H1 (cell line): ENCODE results near the gene CDC42EP4. TPM values are rescaled to one million over a fixed set of nuclear protein-coding genes. Genes with fewer than 3 reads are reported as not detected.
A peak's percentile ranks its signal among the peaks of the same experiment; 100 is the strongest.

Experiments used
- CTCF ChIA-PET: fragments of 300-600 bp; sonication (Branson Sonifier 250); formaldehyde crosslinking; loops from one replicate; lab custom pipeline; 2021; ENCODE audit not compliant: partially characterized antibody; lab: Charles Lee
- POLR2A ChIA-PET: fragments of 300-600 bp; sonication (Branson Sonifier 250); formaldehyde crosslinking; loops from one replicate; lab custom pipeline; 2021; ENCODE audit warnings: inconsistent platforms; ENCODE audit not compliant: partially characterized antibody; lab: Charles Lee
- DNase-seq, 2 experiments: peaks; one replicate each; pipeline versions ENCODE4 v3.0.0 to v3.0.0-alpha.2; 2010 to 2022; ENCODE audit warnings: low spot score in 2 of 2, low read depth in 1 of 2, mixed read lengths in 1 of 2
- FAIRE-seq: peaks from 2 replicates; lab custom pipeline; 2011; peaks lifted over from hg19 to GRCh38; lab: Jason Lieb, UNC
- H2AFZ ChIP-seq: 2 replicates; pipeline ENCODE4 v1.8.1; 2012; ENCODE audit warnings: low read length, inconsistent platforms
- H2AK5ac ChIP-seq: 2 replicates; pipeline ENCODE4 v1.6.1; 2013; ENCODE audit warnings: low read depth, low read length
- H2BK120ac ChIP-seq: replicated peaks from 2 replicates; pipeline ENCODE3; 2013; ENCODE audit warnings: low read depth, low read length, inconsistent platforms
- H2BK12ac ChIP-seq: 2 replicates; pipeline ENCODE4 v1.6.1; 2013; ENCODE audit warnings: low read depth, low read length
- H2BK15ac ChIP-seq: 2 replicates; pipeline ENCODE4 v1.6.1; 2013; ENCODE audit warnings: low read length
- H2BK20ac ChIP-seq: 2 replicates; pipeline ENCODE4 v1.6.1; 2013; ENCODE audit warnings: low read length
- H2BK5ac ChIP-seq: 2 replicates; pipeline ENCODE4 v1.6.1; 2013; ENCODE audit warnings: low read depth, low read length
- H3K14ac ChIP-seq: 2 replicates; pipeline ENCODE4 v1.6.1; 2013; ENCODE audit warnings: inconsistent platforms; ENCODE audit not compliant: insufficient read length
- H3K18ac ChIP-seq: 2 replicates; pipeline ENCODE4 v1.6.1; 2013; ENCODE audit warnings: low read length; ENCODE audit errors: extremely low read depth
- H3K23ac ChIP-seq: 2 replicates; pipeline ENCODE4 v1.6.1; 2013; ENCODE audit warnings: inconsistent platforms; ENCODE audit not compliant: insufficient read length
- H3K23me2 ChIP-seq: 2 replicates; pipeline ENCODE4 v1.6.1; 2013; ENCODE audit warnings: low read depth, low read length
- H3K27ac ChIP-seq: 2 replicates; pipeline ENCODE4 v1.6.1; 2011; ENCODE audit warnings: low read depth, low read length, inconsistent platforms
- H3K27me3 ChIP-seq, 4 experiments: replicated peaks in 1 of 4; 1 replicate in 1 of 4; 2 replicates in 3 of 4; pipeline versions ENCODE4 v1.6.1 to v1.8.1; 2011 to 2013; ENCODE audit warnings: low read length in 3 of 4, mild to moderate bottlenecking in 3 of 4, inconsistent platforms in 2 of 4, mixed read lengths in 2 of 4, moderate library complexity in 1 of 4; ENCODE audit not compliant: control insufficient read depth in 3 of 4, insufficient read depth in 3 of 4; ENCODE audit errors: extremely low read depth in 1 of 4
- H3K36me3 ChIP-seq, 4 experiments: 2 replicates each; pipeline versions ENCODE4 v1.6.1 to v1.8.1; 2011 to 2013; ENCODE audit warnings: mild to moderate bottlenecking in 4 of 4, low read length in 3 of 4, moderate library complexity in 2 of 4, control low read depth in 1 of 4, inconsistent platforms in 1 of 4; ENCODE audit not compliant: insufficient read depth in 4 of 4, control insufficient read depth in 2 of 4
- H3K4ac ChIP-seq: replicated peaks from 2 replicates; pipeline ENCODE3; 2013; ENCODE audit warnings: low read length, low read depth, mixed read lengths, inconsistent platforms; ENCODE audit not compliant: insufficient read length
- H3K4me1 ChIP-seq, 4 experiments: replicated peaks in 1 of 4; 1 replicate in 1 of 4; 2 replicates in 3 of 4; pipeline versions ENCODE4 v1.6.1 to v1.8.1; 2011 to 2013; ENCODE audit warnings: low read length in 3 of 4, inconsistent platforms in 2 of 4, mixed read lengths in 1 of 4; ENCODE audit not compliant: insufficient read depth in 4 of 4, control insufficient read depth in 3 of 4
- H3K4me2 ChIP-seq, 2 experiments: 2 replicates each; pipeline versions ENCODE4 v1.6.1 to v1.8.1; 2011 to 2013; ENCODE audit warnings: low read depth in 2 of 2, low read length in 2 of 2, control low read depth in 1 of 2, inconsistent platforms in 1 of 2, mild to moderate bottlenecking in 1 of 2; ENCODE audit not compliant: insufficient read depth in 1 of 2
- H3K4me3 ChIP-seq, 4 experiments: fragments of 200-600, 300-600 bp in 1 of 4; sonication (generic), shearing (Covaris generic), sonication (Bioruptor Twin) in 1 of 4; 2 replicates each; pipeline versions ENCODE4 v1.5.1 to v1.8.1; 2011 to 2016; ENCODE audit warnings: low read length in 4 of 4, low read depth in 3 of 4, control low read depth in 2 of 4, inconsistent platforms in 2 of 4, mild to moderate bottlenecking in 2 of 4, mixed read lengths in 1 of 4, moderate library complexity in 1 of 4; ENCODE audit not compliant: insufficient read depth in 2 of 4; ENCODE audit errors: extremely low read depth in 1 of 4
- H3K56ac ChIP-seq: replicated peaks from 2 replicates; pipeline ENCODE3; 2013; ENCODE audit warnings: low read depth, mild to moderate bottlenecking, mixed read lengths, low read length, inconsistent platforms; ENCODE audit not compliant: insufficient read length
- H3K79me1 ChIP-seq: 2 replicates; pipeline ENCODE4 v1.6.1; 2013; ENCODE audit warnings: low read depth, low read length, control low read depth
- H3K79me2 ChIP-seq, 2 experiments: 2 replicates each; pipeline versions ENCODE4 v1.6.1 to v1.8.1; 2012 to 2013; ENCODE audit warnings: low read length in 2 of 2, mild to moderate bottlenecking in 2 of 2, inconsistent platforms in 1 of 2; ENCODE audit not compliant: insufficient read depth in 2 of 2, control insufficient read depth in 1 of 2
- H3K9ac ChIP-seq, 4 experiments: replicated peaks in 1 of 4; 1 replicate in 1 of 4; 2 replicates in 3 of 4; pipeline versions ENCODE4 v1.6.1 to v1.8.1; 2011 to 2013; ENCODE audit warnings: low read depth in 3 of 4, low read length in 3 of 4, control low read depth in 2 of 4, mild to moderate bottlenecking in 2 of 4, moderate library complexity in 2 of 4, inconsistent platforms in 1 of 4; ENCODE audit errors: extremely low read depth in 1 of 4
- H3K9me3 ChIP-seq, 2 experiments: 2 replicates each; pipeline versions ENCODE4 v1.6.1 to v1.8.1; 2012 to 2013; ENCODE audit warnings: mild to moderate bottlenecking in 2 of 2, moderate library complexity in 2 of 2, control low read depth in 1 of 2, inconsistent platforms in 1 of 2, low read depth in 1 of 2, low read length in 1 of 2, mixed read lengths in 1 of 2; ENCODE audit not compliant: insufficient read depth in 2 of 2
- H4K20me1 ChIP-seq, 2 experiments: replicated peaks in 1 of 2; 2 replicates each; pipeline versions ENCODE3 to v1.8.1; 2011 to 2013; ENCODE audit warnings: inconsistent platforms in 2 of 2, low read length in 2 of 2, mild to moderate bottlenecking in 1 of 2; ENCODE audit not compliant: insufficient read depth in 2 of 2, control insufficient read depth in 1 of 2
- H4K5ac ChIP-seq: 2 replicates; pipeline ENCODE4 v1.6.1; 2013; ENCODE audit warnings: low read length, low read depth, mixed read lengths, inconsistent platforms; ENCODE audit not compliant: insufficient read length
- H4K8ac ChIP-seq: 2 replicates; pipeline ENCODE4 v1.8.0; 2013; ENCODE audit warnings: mild to moderate bottlenecking, moderate library complexity, low read length, inconsistent platforms; ENCODE audit not compliant: insufficient read depth; ENCODE audit errors: extremely low read depth
- H4K91ac ChIP-seq: replicated peaks from 2 replicates; pipeline ENCODE3; 2013; ENCODE audit warnings: low read length, mixed read lengths, inconsistent platforms; ENCODE audit not compliant: insufficient read length
- BACH1 ChIP-seq: IDR thresholded peaks from 2 replicates; pipeline ENCODE4 v1.6.1; 2012; ENCODE audit warnings: low read length, improper control_type of control experiment
- CREB1 ChIP-seq: IDR thresholded peaks from 2 replicates; pipeline ENCODE4 v1.6.1; 2012; ENCODE audit warnings: inconsistent platforms
- CTBP2 ChIP-seq: IDR thresholded peaks from 2 replicates; pipeline ENCODE4 v1.7.0; 2011; ENCODE audit warnings: borderline replicate concordance, mild to moderate bottlenecking, moderate library complexity, mixed read lengths, low read length; ENCODE audit not compliant: insufficient read depth, insufficient read length
- E2F6 ChIP-seq: IDR thresholded peaks from 2 replicates; pipeline ENCODE4 v1.6.1; 2012; ENCODE audit warnings: inconsistent platforms
- HDAC2 ChIP-seq, 2 experiments: fragments of 300-600 bp in 1 of 2; sonication (generic) in 1 of 2; IDR thresholded peaks; 2 replicates each; pipeline ENCODE4 v1.6.1; 2011 to 2012; ENCODE audit warnings: low read depth in 2 of 2, low read length in 2 of 2, mild to moderate bottlenecking in 2 of 2, moderate library complexity in 2 of 2, borderline replicate concordance in 1 of 2, inconsistent platforms in 1 of 2
- KDM1A ChIP-seq: fragments of 200-600, 300-600 bp; sonication (generic); IDR thresholded peaks from 2 replicates; pipeline ENCODE4 v1.7.1; 2016; ENCODE audit warnings: mild to moderate bottlenecking, low read length, borderline replicate concordance
- NANOG ChIP-seq: IDR thresholded peaks from 2 replicates; pipeline ENCODE4 v1.6.1; 2011; ENCODE audit warnings: low read length, low read depth, mild to moderate bottlenecking, inconsistent platforms; ENCODE audit not compliant: insufficient read depth, poor library complexity, severe bottlenecking
- NRF1 ChIP-seq: IDR thresholded peaks from 2 replicates; pipeline ENCODE4 v1.6.1; 2011; ENCODE audit warnings: mild to moderate bottlenecking, low read depth, low read length, improper control_type of control experiment
- PHF8 ChIP-seq: fragments of 200-600 bp; sonication (generic); conservative IDR thresholded peaks from 2 replicates; pipeline ENCODE4 v1.7.1; 2012; ENCODE audit warnings: low read depth, mild to moderate bottlenecking, inconsistent platforms, low read length, moderate library complexity
- SIRT6 ChIP-seq: IDR thresholded peaks from one replicate; pipeline ENCODE4 v1.7.1; 2012; ENCODE audit warnings: low read length, inconsistent platforms
- SIX5 ChIP-seq: IDR thresholded peaks from 2 replicates; pipeline ENCODE4 v1.6.1; 2011; ENCODE audit warnings: mild to moderate bottlenecking, low read depth, low read length
- SP2 ChIP-seq: IDR thresholded peaks from 2 replicates; pipeline ENCODE4 v1.6.1; 2012; ENCODE audit warnings: mild to moderate bottlenecking, low read length, inconsistent platforms
- SP4 ChIP-seq: IDR thresholded peaks from 2 replicates; pipeline ENCODE4 v1.6.1; 2012; ENCODE audit warnings: low read length, inconsistent platforms
- TCF12 ChIP-seq: IDR thresholded peaks from 2 replicates; pipeline ENCODE4 v1.6.1; 2011; ENCODE audit warnings: low read depth, mild to moderate bottlenecking, low read length
- WGBS, 2 experiments: shearing (Covaris generic) in 1 of 2; methylation state at CpG; one replicate each; pipeline versions ENCODE4 v1.1.6 to v1.1.7; 2013 to 2015; ENCODE audit warnings: low lambda C conversion rate in 2 of 2, mixed read lengths in 2 of 2, inconsistent platforms in 1 of 2, low coverage in 1 of 2, missing lambda C conversion rate in 1 of 2; ENCODE audit not compliant: insufficient replicate concordance in 2 of 2, insufficient coverage in 1 of 2, insufficient read length in 1 of 2; ENCODE audit errors: extremely low coverage in 1 of 2, missing lambda C conversion rate in 1 of 2; 5-methylcytosine and 5-hydroxymethylcytosine counted together
- polyA plus RNA-seq, 7 experiments: library from polyadenylated mRNA; depleted of rRNA in 3 of 7; stranded (reverse) in 5 of 7; unstranded in 2 of 7; fragments of >200 nt in 5 of 7; fragments of 200-250 nt in 2 of 7; gene quantifications; 1 replicate in 5 of 7; 2 replicates in 1 of 7; 4 replicates in 1 of 7; pipeline versions ENCODE4 v1.2.1 to v1.2.3, GENCODE V29; 2011 to 2013; ENCODE audit warnings: missing spikeins in 2 of 7, mixed read lengths in 2 of 7
- total RNA-seq: library from RNA; stranded (reverse); fragmentation: NEBNext Ultra II Directional; extraction: Animal tissue kit (Norgen Biotek cat#: 25700); gene quantifications from 2 replicates; pipeline ENCODE4 v1.2.1, GENCODE V29; 2021

The CDC42EP4 gene
- total and polyA plus RNA-seq, 2 of the 8 experiments (the other 6 are each of a cell fraction or from before 2014, with no cell fraction given), result 8.8 to 12.6 TPM

DNA sequence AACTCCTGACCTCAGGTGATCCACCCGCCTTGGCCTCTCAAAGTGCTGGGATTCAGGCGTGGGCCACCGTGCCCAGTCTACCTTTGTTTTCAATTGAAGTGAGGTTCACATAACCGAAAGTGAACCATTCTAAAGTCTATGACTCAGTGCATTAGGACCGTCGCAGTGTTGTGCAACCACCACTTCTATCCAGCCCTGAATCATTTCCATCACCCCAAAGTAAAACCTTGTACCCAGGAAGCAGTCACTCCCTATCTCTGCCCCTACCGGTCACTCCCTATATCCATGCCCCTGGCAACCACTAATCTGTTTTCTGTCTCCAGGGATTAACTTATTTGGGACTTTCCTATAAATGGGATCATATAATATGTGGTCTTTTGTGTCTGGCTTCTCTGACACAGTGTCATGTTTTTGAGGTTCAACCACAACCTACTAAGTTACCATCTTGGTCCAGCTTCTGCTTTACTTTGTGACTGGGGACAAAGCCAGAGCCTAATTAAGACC, 28.3 kb upstream of the CDC42EP4 start:
- no peak overlapping the region for H3K14ac ChIP-seq
- FAIRE-seq (no peak), DNase-seq (no peak)
- no peak overlapping the region for H2BK15ac ChIP-seq
- H3K4me1 ChIP-seq, result peaks cover 10 to 35% (median 27%) of the 10 kb centered on the region in 4 experiments
- no peak overlapping the region for H3K56ac ChIP-seq
- no peak overlapping the region for H2BK120ac ChIP-seq
- no peak overlapping the region for H3K9ac ChIP-seq
- H4K91ac ChIP-seq, result peak overlapping the region; percentile 70
- no peaks in the 10 kb centered on the region for H3K79me1 ChIP-seq
- CTCF ChIA-PET, result interaction anchor here (0.6 to 1.4 kb wide), 8 partner anchors 8 to 781 kb away, joined by 3 to 7 read pairs (median 3); no protein-coding TSS in a partner anchor
- H3K4ac ChIP-seq, result no peak overlapping the region
- no peak overlapping the region for H3K4me2 ChIP-seq
- no peak overlapping the region for H2BK5ac ChIP-seq
- H3K23me2 ChIP-seq, result no peaks in the 10 kb centered on the region; the same call in 1 of the 2 replicates
- no peak overlapping the region for H4K5ac ChIP-seq
- H3K36me3 ChIP-seq, result no peaks in the 10 kb centered on the region; a peak in 1 of 8 replicates
- no peak overlapping the region for H2AFZ ChIP-seq
- H4K20me1 ChIP-seq, result no peaks in the 10 kb centered on the region
- WGBS, 2 experiments, result 94% methylated on average over 7 of the region's 7 CpGs; no CpG with 5 or more reads in 1 of the 2 experiments
- no peak overlapping the region for H2BK12ac ChIP-seq
- H3K9me3 ChIP-seq, result no peaks in the 10 kb centered on the region
- H3K27ac ChIP-seq, result no peak overlapping the region
- no peak overlapping the region for H2AK5ac ChIP-seq
- H4K8ac ChIP-seq, result no peak overlapping the region
- no peak overlapping the region for H2BK20ac ChIP-seq
- H3K27me3 ChIP-seq, result no peaks in the 10 kb centered on the region
- no peak overlapping the region for H3K4me3 ChIP-seq
- no peak overlapping the region for H3K18ac ChIP-seq
- POLR2A ChIA-PET, result no interaction called here
- H3K79me2 ChIP-seq, result no peaks in the 10 kb centered on the region
- H3K23ac ChIP-seq, result no peak overlapping the region
- TF ChIP-seq TCF12, result no peak
- no peak for TF ChIP-seq SIX5
- no peak for TF ChIP-seq NANOG
- no peak for TF ChIP-seq PHF8
- no peak for TF ChIP-seq KDM1A
- TF ChIP-seq CTBP2, result no peak
- no peak for TF ChIP-seq HDAC2 (IDR thresholded peaks at IDR 0.05; ENCODE audit: borderline replicate concordance in 1 of 2, low read depth in 2 of 2, low read length in 2 of 2)
- no peak for TF ChIP-seq NRF1
- TF ChIP-seq SP2, result no peak
- no peak for TF ChIP-seq BACH1
- TF ChIP-seq CREB1, result no peak
- TF ChIP-seq SP4, result no peak
- TF ChIP-seq E2F6, result no peak
- TF ChIP-seq SIRT6, result no peak
